ENCODE measurements around the gene LDHB. TPM values are rescaled to one million over a fixed set of nuclear protein-coding genes. Genes with fewer than 3 reads are reported as not detected.
"Not testable (repeated sequence)": the region's sequence is repeated elsewhere in the genome, so short reads cannot be mapped to it uniquely, and the experiment has no call there.

LDHB gene
- total RNA-seq, 1 experiment from 2014 or later: 1,454 TPM

- no peaks in the 10 kb centered on the region for H3K27me3 ChIP-seq (ENCODE audit: insufficient read depth, low read length)
- BruUV-seq (replicated peaks): no TSS peak
- intact Hi-C loops (cut with micrococcal nuclease): no loop called here
- H3K4me1 ChIP-seq (ENCODE audit: control insufficient read depth in 1 of 2, insufficient read depth in 2 of 2, low read length in 2 of 2): no peaks in the 10 kb centered on the region
- no peak overlapping the region for H3K27ac ChIP-seq (ENCODE audit: low read depth, low read length)
- no peak overlapping the region for H3K4me2 ChIP-seq (ENCODE audit: low read length)
- H3K4me3 ChIP-seq (replicated peaks in 1 of 2; ENCODE audit: low read depth in 1 of 2, low read length in 2 of 2): no peak overlapping the region
- ChIA-PET RAD21 (ENCODE audit: low non-redundant PET in 1 of 2, low total read pairs in 2 of 2, uncharacterized antibody in 2 of 2, unreplicated experiment in 2 of 2) (no interaction called here), CTCF (no interaction called here), POLR2A (interaction anchor here (2.6 kb wide), 1 partner anchor 9 kb away, joined by 10 read pairs; the partner anchor contains the start of gene LDHB)
- no peaks in the 10 kb centered on the region for H3K9me3 ChIP-seq (ENCODE audit: control insufficient read depth in 1 of 2, insufficient read depth in 1 of 2, low read depth in 1 of 2, low read length in 2 of 2)
- no peak overlapping the region for H3K9ac ChIP-seq (ENCODE audit: low read length)
- peaks cover 50% of the 10 kb centered on the region; the same call in 1 of the 2 replicates for H4K20me1 ChIP-seq (ENCODE audit: insufficient read depth)
- H3K9me2 ChIP-seq (ENCODE audit: insufficient read depth): no peaks in the 10 kb centered on the region
- TF ChIP-seq RAD21 (IDR thresholded peaks at IDR 0.05; ENCODE audit: low read depth) (no peak), JUND (IDR thresholded peaks at IDR 0.05) (no peak), ZBTB33 (IDR thresholded peaks at IDR 0.05; ENCODE audit: extremely low read depth, insufficient replicate concordance, low read length) (no peak), ELF1 (IDR thresholded peaks at IDR 0.05; ENCODE audit: borderline replicate concordance, low read depth) (no peak), EZH2 (IDR thresholded peaks at IDR 0.05) (no peak), ZFX (IDR thresholded peaks at IDR 0.05) (no peak)
- DNase-seq (ENCODE audit: low read depth, low spot score): no peak
- H3K36me3 ChIP-seq (ENCODE audit: control insufficient read depth in 1 of 2, insufficient read depth in 2 of 2, low read length in 2 of 2): peaks cover 80 to 84% of the 10 kb centered on the region in 2 experiments
- peaks cover 99% of the 10 kb centered on the region for H3K79me2 ChIP-seq (ENCODE audit: insufficient read depth, low read length)
- H2AFZ ChIP-seq (ENCODE audit: low read depth, low read length, poor library complexity, severe bottlenecking): no peak overlapping the region
- no peak for ATAC-seq
Measured at GRCh38 chr12:21648378-21648777, 9.3 kb downstream of the LDHB start.

- no peak overlapping the region for H3K27ac ChIP-seq (ENCODE audit: low read depth, low read length)
Measured at GRCh38 chr12:21647179-21647578, 10.5 kb downstream of the LDHB start.

GRCh38 chr12:21645041-21645500 is 12.6 kb downstream of the LDHB start:
- CTCF ChIA-PET; BruUV-seq (replicated peaks); H3K27ac ChIP-seq (ENCODE audit: low read depth, low read length); H3K4me1 ChIP-seq (ENCODE audit: control insufficient read depth in 1 of 2, insufficient read depth in 2 of 2, low read length in 2 of 2); RAD21 ChIA-PET (ENCODE audit: low non-redundant PET in 1 of 2, low total read pairs in 2 of 2, uncharacterized antibody in 2 of 2, unreplicated experiment in 2 of 2); H3K9me2 ChIP-seq (ENCODE audit: insufficient read depth); DNase-seq (ENCODE audit: low read depth, low spot score); POLR2A ChIA-PET; H3K4me3 ChIP-seq (replicated peaks in 1 of 2; ENCODE audit: low read depth in 1 of 2, low read length in 2 of 2); ATAC-seq; H3K4me2 ChIP-seq (ENCODE audit: low read length); H3K9ac ChIP-seq (ENCODE audit: low read length); intact Hi-C loops (cut with micrococcal nuclease); H3K9me3 ChIP-seq (ENCODE audit: control insufficient read depth in 1 of 2, insufficient read depth in 1 of 2, low read depth in 1 of 2, low read length in 2 of 2); H2AFZ ChIP-seq (ENCODE audit: low read depth, low read length, poor library complexity, severe bottlenecking); H3K27me3 ChIP-seq (ENCODE audit: insufficient read depth, low read length): not testable (repeated sequence)
- Histone ChIP-seq H3K36me3 (ENCODE audit: control insufficient read depth in 1 of 2, insufficient read depth in 2 of 2, low read length in 2 of 2) (peaks cover 81 to 82% of the 10 kb centered on the region in 2 experiments), H4K20me1 (ENCODE audit: insufficient read depth) (peaks cover 56% of the 10 kb centered on the region; the same call in 1 of the 2 replicates), H3K79me2 (ENCODE audit: insufficient read depth, low read length) (peaks cover 99% of the 10 kb centered on the region)

More at GRCh38 chr12:21647179-21647578, 10.5 kb downstream of the LDHB start:
- no peak overlapping the region for H2AFZ ChIP-seq (ENCODE audit: low read depth, low read length, poor library complexity, severe bottlenecking)
- peaks cover 79 to 84% of the 10 kb centered on the region in 2 experiments for H3K36me3 ChIP-seq (ENCODE audit: control insufficient read depth in 1 of 2, insufficient read depth in 2 of 2, low read length in 2 of 2)
- no peak for ATAC-seq
- H3K27me3 ChIP-seq (ENCODE audit: insufficient read depth, low read length): no peaks in the 10 kb centered on the region
- no TSS peak for BruUV-seq (replicated peaks)
- RAD21 ChIA-PET (ENCODE audit: low non-redundant PET in 1 of 2, low total read pairs in 2 of 2, uncharacterized antibody in 2 of 2, unreplicated experiment in 2 of 2): no interaction called here
- CTCF ChIA-PET: no interaction called here
- H3K4me3 ChIP-seq (replicated peaks in 1 of 2; ENCODE audit: low read depth in 1 of 2, low read length in 2 of 2): no peak overlapping the region
- intact Hi-C loops (cut with micrococcal nuclease): no loop called here
- peaks cover 99% of the 10 kb centered on the region for H3K79me2 ChIP-seq (ENCODE audit: insufficient read depth, low read length)
- TF ChIP-seq SRF (IDR thresholded peaks at IDR 0.05; ENCODE audit: low read depth) (no peak), ZNF274 (IDR thresholded peaks at IDR 0.05; ENCODE audit: low read depth, low read length) (no peak), ATF3 (IDR thresholded peaks at IDR 0.05) (no peak), CBX3 (IDR thresholded peaks at IDR 0.05; ENCODE audit: low read depth) (no peak), TCF7L2 (IDR thresholded peaks at IDR 0.05; ENCODE audit: borderline replicate concordance, extremely low read depth, insufficient read depth, insufficient read length) (no peak), ZFX (IDR thresholded peaks at IDR 0.05) (no peak), RAD21 (IDR thresholded peaks at IDR 0.05; ENCODE audit: low read depth) (no peak), ELF1 (IDR thresholded peaks at IDR 0.05; ENCODE audit: borderline replicate concordance, low read depth) (no peak), EZH2phosphoT487 (IDR thresholded peaks at IDR 0.05; ENCODE audit: borderline replicate concordance) (no peak), POLR2AphosphoS5 (IDR thresholded peaks at IDR 0.05; ENCODE audit: low read depth, low read length) (no peak)
- no peaks in the 10 kb centered on the region for H3K9me2 ChIP-seq (ENCODE audit: insufficient read depth)
- H3K4me1 ChIP-seq (ENCODE audit: control insufficient read depth in 1 of 2, insufficient read depth in 2 of 2, low read length in 2 of 2): no peaks in the 10 kb centered on the region
- H3K9me3 ChIP-seq (ENCODE audit: control insufficient read depth in 1 of 2, insufficient read depth in 1 of 2, low read depth in 1 of 2, low read length in 2 of 2): no peaks in the 10 kb centered on the region
- no peak for DNase-seq (ENCODE audit: low read depth, low spot score)
- POLR2A ChIA-PET: interaction anchor here (2.6 kb wide), 1 partner anchor 10 kb away, joined by 10 read pairs; the partner anchor contains the start of gene LDHB
- H4K20me1 ChIP-seq (ENCODE audit: insufficient read depth): peaks cover 50% of the 10 kb centered on the region; the same call in 1 of the 2 replicates
- no peak overlapping the region for H3K9ac ChIP-seq (ENCODE audit: low read length)
- H3K4me2 ChIP-seq (ENCODE audit: low read length): no peak overlapping the region

Measured in HCT116 (cell line).